Lower leg skin (tissue), 3 donors: Measurements from ENCODE around the gene ACP5.

ENCODE experiments used
- POLR2A ChIP-seq, 2 donors: fragments of 450-650 bp; IDR thresholded peaks; one replicate each; pipeline ENCODE4 v1.6.1; 2016 to 2017; ENCODE audit warnings: antibody characterized with exemption in 2 of 2, mild to moderate bottlenecking in 1 of 2, moderate library complexity in 1 of 2
- TF ChIP-seq, protein P1 (sequence below), 3 donors: fragments of 450-650 bp; IDR thresholded peaks; one replicate each; pipeline ENCODE4 v1.5.1; 2016; ENCODE audit warnings: antibody characterized with exemption in 3 of 3, mild to moderate bottlenecking in 3 of 3, moderate library complexity in 2 of 3

DNA sequence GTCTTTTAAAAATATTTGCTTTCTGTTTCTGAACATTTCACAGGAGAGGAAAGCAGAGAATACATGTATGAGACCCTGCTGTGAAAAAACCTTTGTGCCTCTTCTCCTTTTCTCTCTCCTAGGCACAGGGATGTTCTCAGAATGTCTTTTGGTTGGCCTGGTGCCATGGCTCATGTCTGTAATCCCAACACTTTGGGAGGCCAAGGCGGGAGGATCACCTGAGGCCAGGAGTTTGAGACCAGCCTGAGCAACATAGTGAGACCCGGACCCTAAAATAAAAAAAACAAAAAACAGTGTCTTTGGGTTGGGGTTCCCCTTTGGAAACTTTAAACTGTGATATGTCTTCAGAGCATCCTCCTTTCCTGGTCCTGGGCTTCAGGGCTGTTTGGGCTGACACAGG is 21.3 kb upstream of the ACP5 start:
- TF ChIP-seq, protein P1, sequence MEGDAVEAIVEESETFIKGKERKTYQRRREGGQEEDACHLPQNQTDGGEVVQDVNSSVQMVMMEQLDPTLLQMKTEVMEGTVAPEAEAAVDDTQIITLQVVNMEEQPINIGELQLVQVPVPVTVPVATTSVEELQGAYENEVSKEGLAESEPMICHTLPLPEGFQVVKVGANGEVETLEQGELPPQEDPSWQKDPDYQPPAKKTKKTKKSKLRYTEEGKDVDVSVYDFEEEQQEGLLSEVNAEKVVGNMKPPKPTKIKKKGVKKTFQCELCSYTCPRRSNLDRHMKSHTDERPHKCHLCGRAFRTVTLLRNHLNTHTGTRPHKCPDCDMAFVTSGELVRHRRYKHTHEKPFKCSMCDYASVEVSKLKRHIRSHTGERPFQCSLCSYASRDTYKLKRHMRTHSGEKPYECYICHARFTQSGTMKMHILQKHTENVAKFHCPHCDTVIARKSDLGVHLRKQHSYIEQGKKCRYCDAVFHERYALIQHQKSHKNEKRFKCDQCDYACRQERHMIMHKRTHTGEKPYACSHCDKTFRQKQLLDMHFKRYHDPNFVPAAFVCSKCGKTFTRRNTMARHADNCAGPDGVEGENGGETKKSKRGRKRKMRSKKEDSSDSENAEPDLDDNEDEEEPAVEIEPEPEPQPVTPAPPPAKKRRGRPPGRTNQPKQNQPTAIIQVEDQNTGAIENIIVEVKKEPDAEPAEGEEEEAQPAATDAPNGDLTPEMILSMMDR (IDR thresholded peaks at IDR 0.05) = no peak
- no peak for TF ChIP-seq POLR2A (IDR thresholded peaks at IDR 0.05)
